Coronary artery (tissue), 2 donors: ENCODE results near the gene SMCO3.

Experiments
- DNase-seq: peaks from one replicate; pipeline ENCODE4 v3.0.0-alpha.2; 2017; ENCODE audit warnings: low spot score
- H3K27ac ChIP-seq, 2 donors: fragments of 200-600 bp; sonication (generic); one replicate each; pipeline ENCODE4 v1.5.1; 2016 to 2019
- H3K4me3 ChIP-seq: fragments of 200-600 bp; sonication (generic); 2 replicates; pipeline ENCODE4 v1.5.1; 2016; ENCODE audit warnings: mild to moderate bottlenecking, moderate library complexity
- TF ChIP-seq, protein P1 (sequence below): fragments of 200-600 bp; sonication (generic); IDR thresholded peaks from one replicate; pipeline ENCODE4 v1.5.1; 2019; ENCODE audit warnings: antibody characterized with exemption

SMCO3 gene

DNA sequence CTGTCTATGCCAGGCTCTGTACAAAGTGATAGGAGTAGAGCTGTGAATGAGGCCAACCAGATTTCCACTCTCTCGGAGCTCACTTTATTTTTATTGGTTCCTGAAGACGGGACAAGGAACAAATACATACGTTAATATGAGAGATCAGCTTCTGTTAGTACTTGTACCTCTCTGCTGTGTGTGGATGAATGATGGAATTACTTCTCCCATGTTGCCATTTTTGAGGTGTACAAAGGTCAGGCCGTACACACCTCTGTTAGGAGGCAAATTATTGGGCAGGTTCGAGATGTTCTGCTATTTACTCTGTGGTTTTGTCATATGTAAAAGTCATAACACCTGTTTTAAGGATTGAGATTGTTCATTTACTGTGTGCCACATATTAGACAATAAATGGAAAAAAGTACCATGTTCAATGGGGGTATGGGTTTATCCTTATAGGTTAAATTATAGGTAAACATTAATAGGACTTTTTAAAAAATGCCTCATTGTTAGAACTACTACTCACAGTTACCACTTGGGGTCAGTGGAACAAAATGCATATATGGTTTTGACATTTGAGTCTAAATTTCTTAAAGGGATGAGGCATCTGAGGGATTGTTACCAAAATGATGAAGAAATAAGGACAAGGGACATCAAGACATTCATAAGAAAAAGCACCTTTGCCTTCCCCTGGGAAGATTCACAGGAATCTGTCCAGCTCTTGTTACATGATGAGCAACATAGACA is 37.6 kb downstream of the SMCO3 start:
- peak overlapping the region; percentile 94 to 97 for H3K27ac ChIP-seq

DNA sequence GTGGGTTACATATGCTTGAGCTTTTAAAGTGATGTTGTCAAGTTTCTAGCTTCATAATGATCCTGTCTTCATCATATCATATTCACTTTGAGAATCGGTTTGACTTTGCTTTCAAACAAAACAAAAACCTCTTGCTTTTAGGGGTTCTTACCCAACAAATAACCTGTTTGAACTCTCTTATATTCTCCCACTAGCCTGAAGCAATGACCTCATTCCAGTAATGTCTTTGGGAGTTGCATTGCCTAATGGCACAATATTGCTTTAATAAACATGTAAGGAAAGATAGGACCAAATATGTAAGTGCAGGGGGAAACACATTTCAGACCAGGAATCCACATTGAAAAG is 38.4 kb downstream of the SMCO3 start:
- DNase-seq = no peak
- Histone ChIP-seq H3K27ac (peak overlapping the region; percentile 94 to 97), H3K4me3 (peak overlapping the region; percentile 90)
- TF ChIP-seq, protein P1, sequence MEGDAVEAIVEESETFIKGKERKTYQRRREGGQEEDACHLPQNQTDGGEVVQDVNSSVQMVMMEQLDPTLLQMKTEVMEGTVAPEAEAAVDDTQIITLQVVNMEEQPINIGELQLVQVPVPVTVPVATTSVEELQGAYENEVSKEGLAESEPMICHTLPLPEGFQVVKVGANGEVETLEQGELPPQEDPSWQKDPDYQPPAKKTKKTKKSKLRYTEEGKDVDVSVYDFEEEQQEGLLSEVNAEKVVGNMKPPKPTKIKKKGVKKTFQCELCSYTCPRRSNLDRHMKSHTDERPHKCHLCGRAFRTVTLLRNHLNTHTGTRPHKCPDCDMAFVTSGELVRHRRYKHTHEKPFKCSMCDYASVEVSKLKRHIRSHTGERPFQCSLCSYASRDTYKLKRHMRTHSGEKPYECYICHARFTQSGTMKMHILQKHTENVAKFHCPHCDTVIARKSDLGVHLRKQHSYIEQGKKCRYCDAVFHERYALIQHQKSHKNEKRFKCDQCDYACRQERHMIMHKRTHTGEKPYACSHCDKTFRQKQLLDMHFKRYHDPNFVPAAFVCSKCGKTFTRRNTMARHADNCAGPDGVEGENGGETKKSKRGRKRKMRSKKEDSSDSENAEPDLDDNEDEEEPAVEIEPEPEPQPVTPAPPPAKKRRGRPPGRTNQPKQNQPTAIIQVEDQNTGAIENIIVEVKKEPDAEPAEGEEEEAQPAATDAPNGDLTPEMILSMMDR = no peak

More for the DNA sequence above, 37.6 kb downstream of the SMCO3 start:
- peak overlapping the region; percentile 90 for H3K4me3 ChIP-seq
- DNase-seq = no peak
- TF ChIP-seq, protein P1 = no peak

DNA sequence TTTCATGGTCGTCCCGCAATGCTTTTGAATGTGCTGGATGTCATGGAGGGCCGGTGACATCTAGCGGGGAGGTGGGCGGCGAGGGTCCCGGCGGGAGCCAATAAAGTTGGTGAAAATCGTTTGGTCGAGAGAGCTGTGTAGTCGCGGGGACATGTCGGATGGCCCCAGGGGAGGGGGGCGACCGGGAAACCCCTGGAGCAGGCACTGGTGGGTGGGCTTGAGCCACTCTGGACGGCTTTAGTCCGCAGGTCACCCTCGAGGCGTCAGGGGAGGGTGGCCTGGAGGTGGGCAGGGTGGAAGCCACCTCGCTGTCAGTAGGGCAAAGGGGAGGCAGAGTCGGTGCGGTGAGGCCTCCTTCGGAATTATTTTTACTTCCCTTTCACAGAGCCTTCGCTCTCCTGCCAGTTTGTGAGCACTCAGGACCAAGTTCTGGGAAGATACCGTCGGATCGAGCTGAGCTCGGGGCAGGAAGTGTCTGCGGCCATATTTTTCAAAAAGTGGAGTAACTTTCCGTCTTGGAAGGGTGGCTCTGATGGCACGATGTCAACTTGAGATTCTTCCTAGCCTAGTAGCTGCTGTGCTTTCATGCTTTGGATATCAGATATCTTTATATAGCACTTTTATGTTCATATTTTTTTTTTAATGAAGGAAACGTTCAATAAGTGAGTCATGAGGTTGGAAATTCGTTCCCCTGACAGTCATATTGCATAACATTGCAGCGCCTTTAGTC is 38.9 kb downstream of the SMCO3 start:
- peak overlapping the region; percentile 94 to 97 for H3K27ac ChIP-seq
- DNase-seq = peak; percentile 84
- TF ChIP-seq, protein P1 = no peak
- H3K4me3 ChIP-seq = peak overlapping the region; percentile 90

DNA sequence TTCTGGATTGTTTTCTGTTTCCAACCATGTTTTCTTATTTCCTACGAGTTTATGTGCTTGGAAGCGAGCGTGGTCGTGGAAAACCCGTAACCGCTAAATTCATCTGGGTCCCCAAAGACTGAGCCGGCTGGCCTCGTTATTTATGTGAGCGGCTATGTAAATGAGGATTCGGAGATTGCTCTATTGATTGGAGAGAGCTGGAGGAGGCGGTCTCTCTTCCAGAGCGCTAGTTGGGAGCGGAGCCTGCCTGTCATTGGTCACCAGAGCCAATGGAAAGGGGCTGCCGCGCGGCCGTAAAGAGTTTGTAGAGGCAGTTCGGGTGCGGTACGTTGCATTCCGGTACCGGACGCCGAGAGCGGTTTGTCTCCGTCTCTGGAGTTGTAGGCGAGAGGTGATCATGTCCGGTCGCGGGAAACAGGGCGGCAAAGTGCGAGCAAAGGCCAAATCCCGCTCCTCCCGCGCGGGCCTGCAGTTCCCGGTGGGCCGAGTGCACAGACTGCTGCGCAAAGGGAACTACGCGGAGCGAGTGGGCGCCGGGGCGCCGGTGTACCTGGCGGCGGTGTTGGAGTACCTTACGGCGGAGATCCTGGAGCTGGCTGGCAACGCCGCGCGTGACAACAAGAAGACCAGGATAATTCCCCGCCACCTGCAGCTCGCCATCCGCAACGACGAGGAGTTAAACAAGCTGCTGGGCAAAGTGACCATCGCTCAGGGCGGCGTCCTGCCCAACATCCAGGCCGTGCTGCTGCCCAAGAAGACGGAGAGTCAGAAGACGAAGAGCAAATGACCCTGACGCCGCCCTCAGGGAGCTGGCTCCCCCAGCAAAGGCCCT is 39.7 kb downstream of the SMCO3 start:
- peak overlapping the region; percentile 94 to 97 for H3K27ac ChIP-seq
- H3K4me3 ChIP-seq = peak overlapping the region; percentile 90
- TF ChIP-seq, protein P1 = no peak
- DNase-seq = peak; percentile 98

DNA sequence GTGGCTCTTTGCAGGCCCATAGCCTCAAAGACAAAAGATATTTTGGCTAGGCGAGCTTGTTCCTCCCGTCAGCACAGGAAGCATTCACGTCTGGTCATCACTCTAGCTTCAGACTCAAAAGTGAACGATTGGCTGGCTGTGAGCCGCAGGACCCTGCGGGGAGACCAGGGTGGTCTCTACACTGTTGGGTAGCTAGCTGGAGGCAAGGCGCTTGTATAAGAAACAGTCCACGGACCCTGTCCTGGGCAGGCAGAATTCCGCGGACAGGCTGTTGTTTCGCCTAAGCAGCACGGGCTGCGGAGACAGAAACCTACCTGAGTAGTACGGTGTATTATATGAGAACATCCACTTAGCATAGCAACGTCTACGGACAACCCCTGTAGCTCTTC is 40.3 kb downstream of the SMCO3 start:
- Histone ChIP-seq H3K27ac (peak overlapping the region; percentile 94 to 97), H3K4me3 (peak overlapping the region; percentile 90)
- TF ChIP-seq, protein P1 = no peak
- peak; percentile 77 for DNase-seq

DNA sequence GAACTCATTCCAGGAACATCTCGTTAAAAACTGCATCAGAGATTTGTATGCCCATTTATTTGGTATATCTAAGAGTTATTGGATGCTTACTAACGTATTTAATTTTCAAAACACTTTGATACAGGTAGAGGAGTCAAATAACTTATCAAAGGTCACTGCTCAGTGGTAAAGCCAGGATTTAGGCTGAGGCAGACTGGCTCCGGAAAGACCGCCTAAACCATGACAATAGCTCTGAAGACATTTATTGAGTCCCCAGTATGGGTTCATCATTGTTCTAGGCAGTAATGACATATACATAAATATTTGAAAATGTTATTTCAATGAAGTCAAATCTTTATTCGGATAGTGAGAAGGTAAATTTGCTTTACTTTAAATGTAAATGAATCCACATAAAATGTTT is 41.0 kb downstream of the SMCO3 start:
- TF ChIP-seq, protein P1 = no peak
- Histone ChIP-seq H3K4me3 (no peak overlapping the region), H3K27ac (no peak overlapping the region)
- no peak for DNase-seq
